ENCODE data around the gene RNF31. TPM values are rescaled to one million over a fixed set of nuclear protein-coding genes. Genes with fewer than 3 reads are reported as not detected.

RNF31 gene
- total and polyA plus RNA-seq, 4 donors: 31.7 to 82.4 (median 61.4) TPM

DNA sequence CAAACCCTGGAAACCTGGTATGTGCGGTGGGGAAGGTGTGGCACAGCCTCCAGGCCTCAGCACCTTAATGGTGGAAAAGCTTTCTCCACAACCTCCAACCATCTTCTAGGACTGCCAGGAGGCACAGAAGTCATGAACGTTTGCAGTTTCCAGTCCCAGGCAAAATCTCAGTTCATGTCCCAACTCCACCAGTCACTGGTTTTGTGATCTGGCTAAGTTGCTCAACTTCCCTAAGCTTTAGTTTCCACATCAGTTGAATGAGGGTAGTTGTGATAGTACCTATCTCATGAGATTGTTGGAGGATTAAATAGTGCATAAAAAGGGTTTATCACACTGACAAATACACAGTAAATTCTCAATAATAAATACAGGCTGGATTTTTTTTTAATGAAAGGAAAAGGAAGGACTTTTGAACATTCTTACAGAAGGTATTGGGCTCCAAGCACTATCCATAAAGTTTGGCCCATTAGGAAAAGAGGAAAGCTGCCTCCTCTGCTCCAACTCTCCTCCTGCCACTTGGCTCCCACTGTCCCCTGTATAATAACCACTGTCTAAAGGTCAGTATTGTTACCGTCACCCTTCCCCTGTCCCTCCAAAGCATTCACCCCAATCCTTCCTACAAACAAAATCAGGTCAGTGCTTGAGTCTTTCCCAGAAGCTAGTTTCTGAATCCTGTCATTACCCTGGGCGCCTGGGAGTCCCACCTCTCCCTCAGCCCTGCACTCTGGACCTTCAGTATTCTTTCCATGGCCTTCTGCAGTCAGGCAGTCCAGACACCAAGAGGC, 46.9 kb upstream of the RNF31 start:
- H3K36me3 ChIP-seq (ENCODE audit: control insufficient read depth in 4 of 4, insufficient read depth in 4 of 4, low read length in 4 of 4): peaks cover 0 to 36% (median 6%) of the 10 kb centered on the region in 4 donors
- H3K4me1 ChIP-seq (ENCODE audit: control insufficient read depth in 5 of 5, insufficient read depth in 5 of 5, low read length in 5 of 5): peaks cover 0 to 7% (median 4%) of the 10 kb centered on the region in 5 donors
- no peaks in the 10 kb centered on the region for H3K27me3 ChIP-seq (ENCODE audit: control insufficient read depth in 3 of 3, insufficient read depth in 3 of 3, low read length in 2 of 3)
- H3K9me3 ChIP-seq (ENCODE audit: control insufficient read depth in 4 of 4, insufficient read depth in 3 of 4, low read length in 3 of 4): no peaks in the 10 kb centered on the region
- 78 to 85% methylated on average over 4 of the region's 4 CpGs for WGBS, 2 donors
- ATAC-seq (ENCODE audit: insufficient read depth, low FRiP score): no peak
- H3K27ac ChIP-seq (ENCODE audit: low read depth in 1 of 2, low read length in 1 of 2): no peak overlapping the region
- TF ChIP-seq, protein P1, sequence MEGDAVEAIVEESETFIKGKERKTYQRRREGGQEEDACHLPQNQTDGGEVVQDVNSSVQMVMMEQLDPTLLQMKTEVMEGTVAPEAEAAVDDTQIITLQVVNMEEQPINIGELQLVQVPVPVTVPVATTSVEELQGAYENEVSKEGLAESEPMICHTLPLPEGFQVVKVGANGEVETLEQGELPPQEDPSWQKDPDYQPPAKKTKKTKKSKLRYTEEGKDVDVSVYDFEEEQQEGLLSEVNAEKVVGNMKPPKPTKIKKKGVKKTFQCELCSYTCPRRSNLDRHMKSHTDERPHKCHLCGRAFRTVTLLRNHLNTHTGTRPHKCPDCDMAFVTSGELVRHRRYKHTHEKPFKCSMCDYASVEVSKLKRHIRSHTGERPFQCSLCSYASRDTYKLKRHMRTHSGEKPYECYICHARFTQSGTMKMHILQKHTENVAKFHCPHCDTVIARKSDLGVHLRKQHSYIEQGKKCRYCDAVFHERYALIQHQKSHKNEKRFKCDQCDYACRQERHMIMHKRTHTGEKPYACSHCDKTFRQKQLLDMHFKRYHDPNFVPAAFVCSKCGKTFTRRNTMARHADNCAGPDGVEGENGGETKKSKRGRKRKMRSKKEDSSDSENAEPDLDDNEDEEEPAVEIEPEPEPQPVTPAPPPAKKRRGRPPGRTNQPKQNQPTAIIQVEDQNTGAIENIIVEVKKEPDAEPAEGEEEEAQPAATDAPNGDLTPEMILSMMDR (IDR thresholded peaks at IDR 0.05; ENCODE audit: control extremely low read depth, extremely low read depth): no peak
- no peak overlapping the region for H3K4me3 ChIP-seq
- no peak overlapping the region for H3K9ac ChIP-seq (ENCODE audit: insufficient read depth in 1 of 2, low read length in 2 of 2)
- DNase-seq: no peak

DNA sequence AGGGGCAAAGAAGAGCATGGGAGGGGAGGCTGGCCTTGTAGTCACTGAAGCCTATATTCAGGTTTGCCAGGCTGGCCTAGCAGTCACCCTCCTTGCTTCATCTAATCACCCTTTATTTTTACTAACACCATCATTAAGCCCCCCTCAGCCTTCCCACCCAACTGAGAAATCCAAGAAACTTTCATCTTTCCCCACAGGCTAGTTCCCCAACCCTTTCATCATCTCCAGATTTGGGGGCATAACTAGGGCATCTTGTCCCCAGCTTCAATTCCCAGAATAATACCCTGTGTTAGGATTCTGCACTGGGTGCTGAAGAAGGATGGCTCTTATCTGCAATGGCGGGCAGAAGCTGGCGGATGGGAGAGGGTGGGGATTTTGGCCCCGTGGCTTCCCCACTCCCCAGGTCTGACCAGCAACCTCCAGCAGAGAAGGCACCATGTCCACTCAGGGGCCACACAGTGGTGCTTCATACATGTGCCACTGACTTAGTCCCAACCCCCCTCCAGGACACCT, 46.3 kb upstream of the RNF31 start:
- H3K9ac ChIP-seq (ENCODE audit: insufficient read depth in 1 of 2, low read length in 2 of 2): no peak overlapping the region
- H3K4me3 ChIP-seq: no peak overlapping the region
- no peaks in the 10 kb centered on the region for H3K9me3 ChIP-seq (ENCODE audit: control insufficient read depth in 4 of 4, insufficient read depth in 3 of 4, low read length in 3 of 4)
- DNase-seq (no peak), ATAC-seq (ENCODE audit: insufficient read depth, low FRiP score) (no peak)
- WGBS, 2 donors: 94 to 96% methylated on average over 3 of the region's 3 CpGs
- TF ChIP-seq, protein P1 (IDR thresholded peaks at IDR 0.05; ENCODE audit: control extremely low read depth, extremely low read depth): no peak
- peaks cover 0 to 36% (median 6%) of the 10 kb centered on the region in 4 donors for H3K36me3 ChIP-seq (ENCODE audit: control insufficient read depth in 4 of 4, insufficient read depth in 4 of 4, low read length in 4 of 4)
- no peaks in the 10 kb centered on the region for H3K27me3 ChIP-seq (ENCODE audit: control insufficient read depth in 3 of 3, insufficient read depth in 3 of 3, low read length in 2 of 3)
- peaks cover 0 to 2% (median 0%) of the 10 kb centered on the region in 5 donors for H3K4me1 ChIP-seq (ENCODE audit: control insufficient read depth in 5 of 5, insufficient read depth in 5 of 5, low read length in 5 of 5)
- no peak overlapping the region for H3K27ac ChIP-seq (ENCODE audit: low read depth in 1 of 2, low read length in 1 of 2)

DNA sequence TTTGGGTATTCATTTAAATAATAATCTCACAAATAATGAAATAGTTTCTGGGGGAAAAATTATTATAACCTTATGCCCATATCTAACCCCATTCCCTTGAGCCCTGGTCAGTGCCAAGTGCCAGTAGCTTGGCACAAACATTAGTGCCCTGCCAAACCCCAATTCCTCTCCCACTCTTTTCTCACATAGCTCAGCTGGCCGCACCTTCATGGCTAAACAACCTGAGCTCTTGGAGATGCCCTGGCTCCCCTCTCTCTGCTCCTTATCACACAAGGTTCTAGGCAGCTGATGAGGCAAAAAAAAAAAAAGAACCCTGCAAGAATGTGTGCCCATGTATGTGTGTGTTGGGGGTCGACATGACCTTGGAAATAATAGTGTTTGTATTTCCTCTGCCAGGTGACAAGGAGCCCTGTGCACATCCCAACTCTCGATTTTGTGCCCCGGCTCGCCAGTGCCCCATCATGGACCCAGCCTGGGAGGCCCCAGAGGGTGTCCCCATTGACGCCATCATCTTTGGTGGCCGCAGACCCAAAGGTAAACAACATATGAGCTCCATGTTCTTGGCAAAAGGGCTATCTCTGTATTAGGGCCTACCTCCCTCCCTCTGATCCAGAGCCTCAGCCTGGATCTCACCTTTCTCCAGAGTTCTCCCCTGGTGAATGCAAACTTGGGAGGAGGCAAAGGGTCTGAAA, 44.8 kb upstream of the RNF31 start:
- 92 to 96% methylated on average over 7 of the region's 7 CpGs for WGBS, 2 donors
- Histone ChIP-seq H3K27me3 (ENCODE audit: control insufficient read depth in 3 of 3, insufficient read depth in 3 of 3, low read length in 2 of 3) (no peaks in the 10 kb centered on the region), H3K27ac (ENCODE audit: low read depth in 1 of 2, low read length in 1 of 2) (no peak overlapping the region), H3K4me3 (no peak overlapping the region), H3K4me1 (ENCODE audit: control insufficient read depth in 5 of 5, insufficient read depth in 5 of 5, low read length in 5 of 5) (peaks cover 0 to 2% (median 0%) of the 10 kb centered on the region in 5 donors), H3K9me3 (ENCODE audit: control insufficient read depth in 4 of 4, insufficient read depth in 3 of 4, low read length in 3 of 4) (no peaks in the 10 kb centered on the region), H3K9ac (ENCODE audit: insufficient read depth in 1 of 2, low read length in 2 of 2) (no peak overlapping the region), H3K36me3 (ENCODE audit: control insufficient read depth in 4 of 4, insufficient read depth in 4 of 4, low read length in 4 of 4) (peaks cover 0 to 36% (median 6%) of the 10 kb centered on the region in 4 donors)
- ATAC-seq (ENCODE audit: insufficient read depth, low FRiP score): no peak
- DNase-seq: no peak
- TF ChIP-seq, protein P1 (IDR thresholded peaks at IDR 0.05; ENCODE audit: control extremely low read depth, extremely low read depth): no peak

Measured in lung (tissue), 12 donors.